MM.1S (cell line): ENCODE results near the gene GPRIN2.
"Not testable (repeated sequence)": the region's sequence is repeated elsewhere in the genome, so short reads cannot be mapped to it uniquely, and the experiment has no call there.

Source experiments
- CTCF ChIP-seq: fragments of 300-600 bp; sonication (generic); IDR thresholded peaks from 2 replicates; pipeline ENCODE4 v1.5.1; 2016; ENCODE audit warnings: antibody characterized with exemption, low read length, mixed read lengths
- EZH2 ChIP-seq: fragments of 300-600 bp; sonication (generic); optimal IDR thresholded peaks from 2 replicates; pipeline ENCODE3; 2017; ENCODE audit warnings: low read depth, mild to moderate bottlenecking, antibody characterized with exemption, low read length, mixed read lengths
- EZH2phosphoT487 ChIP-seq: fragments of 300-600 bp; sonication (generic); IDR thresholded peaks from 2 replicates; pipeline ENCODE4 v1.6.1; 2018; ENCODE audit warnings: antibody characterized with exemption, low read length

- not testable (repeated sequence) for TF ChIP-seq CTCF, EZH2phosphoT487, EZH2
Observed at GRCh38 chr10:46589589-46589988, 33.1 kb upstream of the GPRIN2 start.
